Islet precursor cell (in vitro differentiated cells): ENCODE measurements around the gene LGALS9C.
"Not testable (repeated sequence)": the region's sequence is repeated elsewhere in the genome, so short reads cannot be mapped to it uniquely, and the experiment has no call there.

ENCODE experiments used
- DNase-seq: peaks from one replicate; pipeline ENCODE4 v3.0.0-alpha.2; 2018

Gene LGALS9C

DNA sequence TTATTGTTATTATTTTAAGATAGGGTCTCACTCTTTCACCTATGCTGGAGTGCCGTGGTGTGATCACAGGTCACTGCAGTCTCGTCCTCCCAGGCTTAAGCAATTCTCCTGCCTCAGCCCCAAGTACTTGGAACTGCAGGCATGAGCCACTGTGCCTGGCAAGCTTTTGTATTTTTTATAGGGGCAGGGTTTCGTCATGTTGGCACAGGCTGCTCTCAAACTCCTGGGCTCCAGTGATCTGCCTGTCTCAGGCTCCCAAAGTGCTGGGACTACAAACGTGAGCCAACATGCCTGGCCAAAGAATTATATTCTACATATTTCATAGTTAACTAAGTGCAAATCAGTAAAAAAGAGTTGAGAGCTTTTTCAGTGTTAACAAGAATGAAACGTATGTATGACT, 65.6 kb downstream of the LGALS9C start:
- DNase-seq = not testable (repeated sequence)

GRCh38 chr17:18542907-18543306, 66.3 kb downstream of the LGALS9C start:
- not testable (repeated sequence) for DNase-seq
